C4-2B (cell line): ENCODE results near the gene TM2D3.
"Not testable (repeated sequence)": the region's sequence is repeated elsewhere in the genome, so short reads cannot be mapped to it uniquely, and the experiment has no call there.

Experiments
- H3K27ac ChIP-seq: fragments of 450-650 bp; 2 replicates; pipeline ENCODE4 v1.5.1; 2017
- ZFX ChIP-seq: fragments of 450-650 bp; IDR thresholded peaks from 2 replicates; pipeline ENCODE4 v1.6.1; 2017
- TF ChIP-seq, protein P1 (sequence below): fragments of 450-650 bp; conservative IDR thresholded peaks from 2 replicates; pipeline ENCODE4 v1.5.1; 2017; ENCODE audit warnings: mild to moderate bottlenecking

Gene TM2D3

DNA sequence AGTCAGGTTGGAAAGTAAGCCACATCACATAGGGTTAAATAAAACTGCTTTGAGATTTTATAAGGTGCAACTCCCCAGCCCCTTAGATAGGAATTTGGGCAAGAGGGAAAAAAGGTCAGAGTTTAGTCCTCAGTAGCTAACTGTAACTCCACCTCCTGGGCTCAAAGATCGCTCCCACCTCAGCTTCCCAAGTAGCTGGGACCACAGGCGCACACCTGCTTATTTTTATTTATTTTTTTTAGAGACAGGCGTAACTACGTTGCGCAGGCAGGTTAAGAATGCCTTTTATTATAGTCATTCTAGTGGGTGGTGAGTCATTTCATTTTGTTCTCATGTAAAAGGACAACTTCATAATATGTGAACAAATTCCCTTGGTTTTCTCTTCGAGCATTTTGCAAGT is 14.7 kb downstream of the TM2D3 start:
- no peak for TF ChIP-seq ZFX
- TF ChIP-seq, protein P1, sequence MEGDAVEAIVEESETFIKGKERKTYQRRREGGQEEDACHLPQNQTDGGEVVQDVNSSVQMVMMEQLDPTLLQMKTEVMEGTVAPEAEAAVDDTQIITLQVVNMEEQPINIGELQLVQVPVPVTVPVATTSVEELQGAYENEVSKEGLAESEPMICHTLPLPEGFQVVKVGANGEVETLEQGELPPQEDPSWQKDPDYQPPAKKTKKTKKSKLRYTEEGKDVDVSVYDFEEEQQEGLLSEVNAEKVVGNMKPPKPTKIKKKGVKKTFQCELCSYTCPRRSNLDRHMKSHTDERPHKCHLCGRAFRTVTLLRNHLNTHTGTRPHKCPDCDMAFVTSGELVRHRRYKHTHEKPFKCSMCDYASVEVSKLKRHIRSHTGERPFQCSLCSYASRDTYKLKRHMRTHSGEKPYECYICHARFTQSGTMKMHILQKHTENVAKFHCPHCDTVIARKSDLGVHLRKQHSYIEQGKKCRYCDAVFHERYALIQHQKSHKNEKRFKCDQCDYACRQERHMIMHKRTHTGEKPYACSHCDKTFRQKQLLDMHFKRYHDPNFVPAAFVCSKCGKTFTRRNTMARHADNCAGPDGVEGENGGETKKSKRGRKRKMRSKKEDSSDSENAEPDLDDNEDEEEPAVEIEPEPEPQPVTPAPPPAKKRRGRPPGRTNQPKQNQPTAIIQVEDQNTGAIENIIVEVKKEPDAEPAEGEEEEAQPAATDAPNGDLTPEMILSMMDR = no peak
- H3K27ac ChIP-seq = no peak overlapping the region

DNA sequence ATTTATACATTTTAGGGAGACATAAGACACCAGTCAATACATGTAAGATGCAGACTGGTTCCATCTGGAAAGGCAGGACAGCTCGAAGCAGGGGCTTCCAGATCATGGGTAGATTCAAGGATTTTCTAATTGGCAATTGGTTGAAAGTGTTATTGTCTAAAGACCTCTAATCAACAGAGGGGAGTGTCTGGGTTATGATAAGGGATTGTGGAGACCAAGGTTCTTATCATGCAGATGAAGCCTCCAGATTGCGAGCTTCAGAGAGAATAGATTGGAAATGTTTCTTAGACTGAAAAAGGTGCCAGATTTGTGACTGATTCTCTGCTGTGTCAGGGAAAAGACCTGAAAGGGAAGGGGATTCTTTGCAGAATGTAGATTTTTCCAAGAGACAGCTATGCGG is 15.1 kb downstream of the TM2D3 start:
- H3K27ac ChIP-seq = no peak overlapping the region
- no peak for TF ChIP-seq ZFX
- TF ChIP-seq, protein P1 = no peak

DNA sequence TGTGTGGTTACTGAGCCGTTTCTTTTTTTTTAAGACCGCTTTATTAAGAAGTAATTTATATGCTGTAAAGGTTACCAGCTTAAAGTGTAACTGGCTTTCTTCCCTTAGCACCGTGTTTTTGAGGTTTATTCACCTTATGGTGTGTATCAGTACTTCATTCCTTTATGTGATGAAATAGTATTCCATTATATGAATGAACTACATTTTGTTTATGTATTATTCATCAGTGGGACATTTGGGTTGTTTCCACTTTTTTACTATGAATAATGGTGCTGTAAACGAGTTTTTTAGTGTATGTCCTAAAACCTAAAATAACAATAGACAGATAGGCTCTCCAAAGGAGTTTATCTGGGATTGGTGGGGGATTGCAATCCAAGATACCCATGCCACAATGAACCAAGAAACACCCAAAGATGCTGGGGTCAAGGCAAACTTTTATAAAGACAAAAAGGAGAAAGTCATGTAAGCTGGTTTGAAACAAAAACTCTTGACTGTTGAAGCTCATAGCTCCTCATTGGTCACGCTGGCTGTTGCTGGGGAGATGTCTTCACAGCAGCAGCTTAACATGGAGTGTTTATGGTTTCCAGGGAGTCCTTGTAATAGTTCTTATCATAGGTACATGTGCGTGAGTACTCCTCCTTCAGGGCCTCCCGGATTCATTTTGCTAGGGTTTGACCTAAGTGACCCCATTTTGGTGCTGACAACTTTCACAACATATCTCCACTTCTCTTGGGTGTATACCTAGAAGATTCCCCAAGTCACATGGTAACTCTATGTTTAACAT is 16.0 kb downstream of the TM2D3 start:
- TF ChIP-seq ZFX = no peak
- TF ChIP-seq, protein P1 = no peak
- H3K27ac ChIP-seq = no peak overlapping the region

DNA sequence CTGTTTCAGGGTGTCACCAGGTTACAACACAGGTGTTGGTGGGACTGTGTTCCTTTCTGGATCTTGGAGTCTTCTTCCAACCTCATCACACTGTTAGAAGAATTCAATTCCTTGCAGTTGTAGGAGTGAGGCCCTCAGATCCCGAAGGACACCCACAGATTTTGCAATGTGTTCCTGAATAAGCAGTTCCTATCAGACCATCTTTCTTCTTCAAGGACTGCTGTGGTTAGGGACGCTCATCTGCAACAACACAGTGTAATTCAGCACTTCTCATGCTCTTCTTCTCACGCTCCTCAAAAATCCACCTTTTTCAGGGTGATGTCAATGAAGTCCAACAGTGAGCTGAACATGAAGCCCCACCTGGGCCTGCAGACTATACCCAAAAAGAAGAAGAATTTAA is 18.8 kb downstream of the TM2D3 start:
- TF ChIP-seq ZFX = no peak
- TF ChIP-seq, protein P1 = no peak
- H3K27ac ChIP-seq = no peak overlapping the region

DNA sequence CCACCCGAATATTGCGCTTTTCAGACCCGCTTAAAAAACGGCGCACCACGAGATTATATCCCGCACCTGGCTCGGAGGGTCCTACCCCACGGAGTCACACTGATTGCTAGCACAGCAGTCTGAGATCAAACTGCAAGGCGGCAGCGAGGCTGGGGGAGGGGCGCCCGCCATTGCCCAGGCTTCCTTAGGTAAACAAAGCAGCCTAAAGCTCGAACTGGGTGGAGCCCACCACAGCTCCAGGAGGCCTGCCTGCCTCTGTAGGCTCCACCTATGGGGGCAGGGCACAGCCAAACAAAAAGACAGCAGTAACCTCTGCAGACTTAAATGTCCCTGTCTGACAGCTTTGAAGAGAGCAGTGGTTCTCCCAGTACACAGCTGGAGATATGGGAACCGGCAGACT is 25.5 kb downstream of the TM2D3 start:
- not testable (repeated sequence) for H3K27ac ChIP-seq

DNA sequence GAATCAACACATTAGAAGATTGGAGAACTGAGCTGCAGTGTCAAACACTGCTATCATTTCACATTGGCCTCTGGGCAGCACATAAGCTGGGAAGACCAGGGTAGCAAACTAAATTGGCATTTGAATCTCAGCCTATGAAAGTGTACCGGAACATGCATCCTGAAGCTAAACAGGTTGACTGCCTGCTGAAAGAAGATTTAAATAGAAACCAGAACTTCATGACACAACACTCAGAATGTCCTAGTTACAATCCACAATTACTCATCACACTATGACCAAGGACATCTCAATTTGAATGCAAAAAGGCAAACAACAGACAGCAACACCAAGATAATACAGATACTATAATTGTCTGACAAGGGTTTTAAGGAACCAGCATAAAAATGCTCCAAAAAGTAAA is 26.2 kb downstream of the TM2D3 start:
- H3K27ac ChIP-seq = no peak overlapping the region
- TF ChIP-seq ZFX = no peak
- TF ChIP-seq, protein P1 = no peak

DNA sequence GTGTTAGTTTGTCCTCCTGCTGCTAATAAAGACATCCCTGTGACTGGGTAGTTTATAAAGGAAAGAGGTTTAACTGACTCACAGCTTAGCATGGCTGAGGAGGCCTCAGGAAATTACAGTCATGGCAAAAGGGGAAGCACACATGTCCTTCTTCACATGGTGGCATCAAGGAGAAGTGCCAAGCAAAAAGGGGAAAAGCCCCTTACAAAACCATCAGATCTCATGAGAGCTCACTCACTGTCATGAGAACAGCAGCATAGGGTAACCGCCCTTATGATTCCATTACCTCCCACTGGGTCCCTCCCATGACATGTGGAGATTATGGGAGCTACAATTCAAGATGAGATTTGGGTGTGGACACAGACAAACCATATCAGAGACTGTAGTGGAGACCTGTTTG is 27.0 kb downstream of the TM2D3 start:
- no peak overlapping the region for H3K27ac ChIP-seq
- TF ChIP-seq, protein P1 = no peak
- TF ChIP-seq ZFX = no peak
